HCT116 (cell line): ENCODE measurements around the gene KLHDC4. TPM values are rescaled to one million over a fixed set of nuclear protein-coding genes. Genes with fewer than 3 reads are reported as not detected.

Experiments
- ATAC-seq: fragments of 200-7000 bp; cut with Tn5 transposase; 2 replicates; pipeline ENCODE4 v1.9.1; 2020; ENCODE audit warnings: mild to moderate bottlenecking, moderate library complexity
- BruUV-seq: library from RNA; stranded (reverse); fragments of 400-500 nt; replicated peaks from 2 replicates; lab custom pipeline; 2021; lab: Mats Ljungman, UMichigan
- CTCF ChIA-PET: fragments of 300-600 bp; sonication (Branson Sonifier 250); formaldehyde crosslinking; loops from one replicate; lab custom pipeline; 2021; ENCODE audit warnings: antibody characterized with exemption; lab: Charles Lee
- POLR2A ChIA-PET: fragments of 300-600, 350-600 bp; sonication (Branson Sonifier 250); formaldehyde crosslinking; loops from one replicate; lab custom pipeline; 2021; ENCODE audit warnings: antibody characterized with exemption; lab: Charles Lee
- RAD21 ChIA-PET, 2 experiments: fragments of 300-600 bp; sonication (Branson Sonifier 250); formaldehyde crosslinking; loops; one replicate each; lab custom pipeline; 2023; ENCODE audit warnings: low total read pairs in 2 of 2; ENCODE audit not compliant: uncharacterized antibody in 2 of 2, unreplicated experiment in 2 of 2, low non-redundant PET in 1 of 2; lab: Charles Lee
- DNase-seq: peaks from one replicate; pipeline ENCODE4 v3.0.0-alpha.2; 2010; ENCODE audit warnings: low read depth, low spot score
- H2AFZ ChIP-seq: fragments of 200-600 bp; shearing (Covaris generic), sonication (generic); 2 replicates; pipeline ENCODE4 v1.6.1; 2017; ENCODE audit warnings: low read depth, mixed run types, mixed read lengths, antibody characterized with exemption, low read length; ENCODE audit not compliant: poor library complexity, severe bottlenecking
- H3K27ac ChIP-seq: 2 replicates; pipeline ENCODE4 v1.5.1; 2012; ENCODE audit warnings: low read depth, low read length
- H3K27me3 ChIP-seq: fragments of 200-600 bp; sonication (generic); 2 replicates; pipeline ENCODE4 v1.6.1; 2016; ENCODE audit warnings: mixed run types, low read length, mixed read lengths; ENCODE audit not compliant: insufficient read depth
- H3K36me3 ChIP-seq, 2 experiments: fragments of 200-500 bp in 1 of 2; fragments of 200-600 bp in 1 of 2; sonication (Bioruptor generic) in 1 of 2; sonication (generic) in 1 of 2; 2 replicates each; pipeline versions ENCODE4 v1.5.1 to v1.6.1; 2014 to 2016; ENCODE audit warnings: low read length in 2 of 2, inconsistent platforms in 1 of 2, mixed read lengths in 1 of 2, mixed run types in 1 of 2; ENCODE audit not compliant: insufficient read depth in 2 of 2, control insufficient read depth in 1 of 2
- H3K4me1 ChIP-seq, 2 experiments: fragments of 200-600 bp in 1 of 2; sonication (generic) in 1 of 2; 2 replicates each; pipeline versions ENCODE4 v1.5.1 to v1.6.1; 2012 to 2017; ENCODE audit warnings: low read length in 2 of 2, inconsistent platforms in 1 of 2, mild to moderate bottlenecking in 1 of 2, mixed read lengths in 1 of 2, mixed run types in 1 of 2, moderate library complexity in 1 of 2; ENCODE audit not compliant: insufficient read depth in 2 of 2, control insufficient read depth in 1 of 2
- H3K4me2 ChIP-seq: fragments of 200-600 bp; sonication (generic); 2 replicates; pipeline ENCODE4 v1.6.1; 2017; ENCODE audit warnings: mixed run types, low read length, mixed read lengths
- H3K4me3 ChIP-seq, 2 experiments: fragments of 200-600 bp in 1 of 2; sonication (generic) in 1 of 2; replicated peaks in 1 of 2; 2 replicates each; pipeline ENCODE4 v1.5.1; 2011 to 2016; ENCODE audit warnings: low read length in 2 of 2, control low read depth in 1 of 2, low read depth in 1 of 2, mild to moderate bottlenecking in 1 of 2, mixed read lengths in 1 of 2, mixed run types in 1 of 2
- H3K79me2 ChIP-seq: fragments of 200-600 bp; sonication (generic); 2 replicates; pipeline ENCODE4 v1.6.1; 2017; ENCODE audit warnings: mild to moderate bottlenecking, mixed run types, low read length, moderate library complexity, mixed read lengths; ENCODE audit not compliant: insufficient read depth
- H3K9ac ChIP-seq: fragments of 200-600 bp; sonication (generic); 2 replicates; pipeline ENCODE4 v1.6.1; 2016; ENCODE audit warnings: low read length, mixed read lengths
- H3K9me2 ChIP-seq: fragments of 200-600 bp; sonication (generic), shearing (Covaris generic); 2 replicates; pipeline ENCODE4 v1.6.1; 2017; ENCODE audit warnings: mixed run types, mild to moderate bottlenecking, moderate library complexity; ENCODE audit not compliant: insufficient read depth
- H3K9me3 ChIP-seq, 2 experiments: fragments of 200-500 bp in 1 of 2; fragments of 200-600 bp in 1 of 2; sonication (Bioruptor generic) in 1 of 2; sonication (generic) in 1 of 2; 2 replicates each; pipeline ENCODE4 v1.6.1; 2014 to 2017; ENCODE audit warnings: low read length in 2 of 2, mixed read lengths in 2 of 2, inconsistent platforms in 1 of 2, low read depth in 1 of 2, mild to moderate bottlenecking in 1 of 2, mixed run types in 1 of 2, moderate library complexity in 1 of 2; ENCODE audit not compliant: control insufficient read depth in 1 of 2, insufficient read depth in 1 of 2
- H4K20me1 ChIP-seq: fragments of 200-600 bp; sonication (generic), shearing (Covaris generic); 2 replicates; pipeline ENCODE4 v1.6.1; 2017; ENCODE audit warnings: mixed run types, mild to moderate bottlenecking, moderate library complexity; ENCODE audit not compliant: insufficient read depth
- CBX3 ChIP-seq: IDR thresholded peaks from 2 replicates; pipeline ENCODE4 v1.6.1; 2012; ENCODE audit warnings: low read depth
- EGR1 ChIP-seq: IDR thresholded peaks from 2 replicates; pipeline ENCODE4 v1.6.1; 2012; ENCODE audit warnings: low read depth
- EZH2 ChIP-seq: fragments of 200-600 bp; sonication (generic); IDR thresholded peaks from 2 replicates; pipeline ENCODE4 v1.6.1; 2017; ENCODE audit warnings: antibody characterized with exemption, mixed run types
- JUND ChIP-seq: IDR thresholded peaks from 2 replicates; pipeline ENCODE4 v1.6.1; 2012
- POLR2AphosphoS5 ChIP-seq: IDR thresholded peaks from 2 replicates; pipeline ENCODE4 v1.6.1; 2011; ENCODE audit warnings: mild to moderate bottlenecking, low read depth, low read length, moderate library complexity
- SP1 ChIP-seq: IDR thresholded peaks from 2 replicates; pipeline ENCODE4 v1.6.1; 2012; ENCODE audit warnings: low read depth
- SRF ChIP-seq: IDR thresholded peaks from 2 replicates; pipeline ENCODE4 v1.6.1; 2012; ENCODE audit warnings: low read depth
- ZFX ChIP-seq: fragments of 450-650 bp; IDR thresholded peaks from 2 replicates; pipeline ENCODE4 v1.6.1; 2017
- ZNF274 ChIP-seq: fragments of 200-500 bp; sonication (Bioruptor generic); IDR thresholded peaks from 2 replicates; pipeline ENCODE4 v1.6.1; 2014; ENCODE audit warnings: mild to moderate bottlenecking, low read depth, low read length, inconsistent platforms
- intact Hi-C: fragments of 100-400 bp; cut with micrococcal nuclease; formaldehyde crosslinking; loops from 2 replicates; pipeline ENCODE4 v1.10.0; 2022
- total RNA-seq: library from RNA; stranded (reverse); gene quantifications from one replicate; pipeline ENCODE4 v1.2.1, GENCODE V29; 2021; ENCODE audit not compliant: unreplicated experiment
- TF ChIP-seq, protein P1 (sequence below): IDR thresholded peaks from 2 replicates; pipeline ENCODE4 v1.6.1; 2011; ENCODE audit warnings: mild to moderate bottlenecking, low read length, moderate library complexity; ENCODE audit not compliant: insufficient replicate concordance; ENCODE audit errors: extremely low read depth
- TF ChIP-seq, protein P2 (sequence below): IDR thresholded peaks from 2 replicates; pipeline ENCODE4 v1.6.1; 2012; ENCODE audit warnings: low read depth

The KLHDC4 gene
- total RNA-seq, 1 experiment from 2014 or later: 107 TPM

DNA sequence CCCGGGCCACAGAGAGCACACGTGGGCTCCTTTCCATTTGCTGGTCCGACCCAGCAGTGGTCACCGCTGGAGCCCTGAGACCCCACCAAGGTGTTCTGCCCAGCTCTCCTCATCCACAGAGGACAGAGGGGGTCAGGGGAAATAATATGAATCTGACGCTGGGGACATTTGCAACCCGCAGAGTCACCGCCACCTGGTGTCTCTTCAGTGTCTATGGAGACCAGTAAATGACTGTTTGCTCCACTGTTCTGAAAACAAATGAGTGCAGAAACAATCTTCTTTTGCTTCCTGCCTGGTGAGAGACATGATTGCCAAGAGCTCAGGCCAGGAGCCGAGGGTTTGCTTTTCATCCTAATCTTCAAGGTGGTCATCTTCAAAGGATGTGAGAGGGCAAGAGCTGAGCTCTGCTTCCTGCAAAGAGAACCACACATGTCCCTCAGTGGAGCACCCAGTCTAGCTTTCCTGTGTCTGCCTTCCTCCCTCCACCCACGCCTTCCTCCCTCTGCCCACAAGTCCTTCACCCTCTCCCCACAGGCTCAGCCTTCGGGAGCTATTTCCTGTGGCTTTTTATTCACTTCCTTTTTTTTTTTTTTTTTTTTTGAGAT, 14.7 kb upstream of the KLHDC4 start:
- ChIA-PET CTCF (interaction anchor here (1.1 to 5.2 kb wide), 7 partner anchors 11 to 657 kb away, joined by 3 to 257 read pairs (median 13); partner anchors contain the start of genes KLHDC4 and SLC7A5), POLR2A (interaction anchor here (1.0 to 4.0 kb wide), 5 partner anchors 11 to 90 kb away, joined by 3 to 113 read pairs (median 17); partner anchors contain the start of gene SLC7A5), RAD21 (interaction anchor here (0.5 to 3.0 kb wide), 5 partner anchors 70 to 95 kb away, joined by 3 to 47 read pairs (median 5); partner anchors contain the start of gene SLC7A5 (in 1 of the 2))
- H3K9me2 ChIP-seq: no peaks in the 10 kb centered on the region
- no peak for DNase-seq
- no peaks in the 10 kb centered on the region for H3K79me2 ChIP-seq
- H3K27me3 ChIP-seq: no peaks in the 10 kb centered on the region
- intact Hi-C loops: no loop called here
- no peak overlapping the region; the same call in 1 of the 2 replicates for H3K27ac ChIP-seq
- no peak overlapping the region for H3K9ac ChIP-seq
- ATAC-seq: no peak
- no peaks in the 10 kb centered on the region for H3K9me3 ChIP-seq
- no peaks in the 10 kb centered on the region for H3K36me3 ChIP-seq
- no peak overlapping the region for H3K4me3 ChIP-seq
- H4K20me1 ChIP-seq: no peaks in the 10 kb centered on the region
- BruUV-seq: no TSS peak
- peak overlapping the region; percentile 36 for H2AFZ ChIP-seq
- peaks cover 14 to 48% of the 10 kb centered on the region in 2 experiments; a peak in 3 of 4 replicates for H3K4me1 ChIP-seq
- H3K4me2 ChIP-seq: peak overlapping the region; percentile 25
- TF ChIP-seq ZFX (no peak), POLR2AphosphoS5 (no peak), SP1 (no peak), ZNF274 (no peak), EZH2 (no peak), SRF (no peak), EGR1 (no peak), CBX3 (no peak), JUND (no peak)
- TF ChIP-seq, protein P1, sequence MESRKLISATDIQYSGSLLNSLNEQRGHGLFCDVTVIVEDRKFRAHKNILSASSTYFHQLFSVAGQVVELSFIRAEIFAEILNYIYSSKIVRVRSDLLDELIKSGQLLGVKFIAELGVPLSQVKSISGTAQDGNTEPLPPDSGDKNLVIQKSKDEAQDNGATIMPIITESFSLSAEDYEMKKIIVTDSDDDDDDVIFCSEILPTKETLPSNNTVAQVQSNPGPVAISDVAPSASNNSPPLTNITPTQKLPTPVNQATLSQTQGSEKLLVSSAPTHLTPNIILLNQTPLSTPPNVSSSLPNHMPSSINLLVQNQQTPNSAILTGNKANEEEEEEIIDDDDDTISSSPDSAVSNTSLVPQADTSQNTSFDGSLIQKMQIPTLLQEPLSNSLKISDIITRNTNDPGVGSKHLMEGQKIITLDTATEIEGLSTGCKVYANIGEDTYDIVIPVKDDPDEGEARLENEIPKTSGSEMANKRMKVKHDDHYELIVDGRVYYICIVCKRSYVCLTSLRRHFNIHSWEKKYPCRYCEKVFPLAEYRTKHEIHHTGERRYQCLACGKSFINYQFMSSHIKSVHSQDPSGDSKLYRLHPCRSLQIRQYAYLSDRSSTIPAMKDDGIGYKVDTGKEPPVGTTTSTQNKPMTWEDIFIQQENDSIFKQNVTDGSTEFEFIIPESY: no peak
- TF ChIP-seq, protein P2, sequence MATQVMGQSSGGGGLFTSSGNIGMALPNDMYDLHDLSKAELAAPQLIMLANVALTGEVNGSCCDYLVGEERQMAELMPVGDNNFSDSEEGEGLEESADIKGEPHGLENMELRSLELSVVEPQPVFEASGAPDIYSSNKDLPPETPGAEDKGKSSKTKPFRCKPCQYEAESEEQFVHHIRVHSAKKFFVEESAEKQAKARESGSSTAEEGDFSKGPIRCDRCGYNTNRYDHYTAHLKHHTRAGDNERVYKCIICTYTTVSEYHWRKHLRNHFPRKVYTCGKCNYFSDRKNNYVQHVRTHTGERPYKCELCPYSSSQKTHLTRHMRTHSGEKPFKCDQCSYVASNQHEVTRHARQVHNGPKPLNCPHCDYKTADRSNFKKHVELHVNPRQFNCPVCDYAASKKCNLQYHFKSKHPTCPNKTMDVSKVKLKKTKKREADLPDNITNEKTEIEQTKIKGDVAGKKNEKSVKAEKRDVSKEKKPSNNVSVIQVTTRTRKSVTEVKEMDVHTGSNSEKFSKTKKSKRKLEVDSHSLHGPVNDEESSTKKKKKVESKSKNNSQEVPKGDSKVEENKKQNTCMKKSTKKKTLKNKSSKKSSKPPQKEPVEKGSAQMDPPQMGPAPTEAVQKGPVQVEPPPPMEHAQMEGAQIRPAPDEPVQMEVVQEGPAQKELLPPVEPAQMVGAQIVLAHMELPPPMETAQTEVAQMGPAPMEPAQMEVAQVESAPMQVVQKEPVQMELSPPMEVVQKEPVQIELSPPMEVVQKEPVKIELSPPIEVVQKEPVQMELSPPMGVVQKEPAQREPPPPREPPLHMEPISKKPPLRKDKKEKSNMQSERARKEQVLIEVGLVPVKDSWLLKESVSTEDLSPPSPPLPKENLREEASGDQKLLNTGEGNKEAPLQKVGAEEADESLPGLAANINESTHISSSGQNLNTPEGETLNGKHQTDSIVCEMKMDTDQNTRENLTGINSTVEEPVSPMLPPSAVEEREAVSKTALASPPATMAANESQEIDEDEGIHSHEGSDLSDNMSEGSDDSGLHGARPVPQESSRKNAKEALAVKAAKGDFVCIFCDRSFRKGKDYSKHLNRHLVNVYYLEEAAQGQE: no peak
